Parathyroid adenoma (tissue), 2 donors: Measurements from ENCODE around the gene C1R.

ENCODE experiments used
- H2AFZ ChIP-seq: fragments of 300-600 bp; sonication (generic); one replicate; pipeline ENCODE4 v1.7.0; 2017; ENCODE audit warnings: antibody characterized with exemption, mild to moderate bottlenecking
- H3K27ac ChIP-seq: fragments of 300-600 bp; sonication (generic); one replicate; pipeline ENCODE4 v1.7.0; 2017
- H3K27me3 ChIP-seq: fragments of 300-600 bp; sonication (generic); one replicate; pipeline ENCODE4 v1.7.0; 2017; ENCODE audit warnings: low read length; ENCODE audit not compliant: control insufficient read depth, insufficient read depth
- H3K36me3 ChIP-seq: fragments of 300-600 bp; sonication (generic); one replicate; pipeline ENCODE4 v1.7.0; 2017; ENCODE audit warnings: low read length; ENCODE audit not compliant: control insufficient read depth, insufficient read depth
- H3K4me1 ChIP-seq: fragments of 300-600 bp; sonication (generic); one replicate; pipeline ENCODE4 v1.7.0; 2017; ENCODE audit warnings: control low read depth
- H3K4me2 ChIP-seq: fragments of 300-600 bp; sonication (generic); one replicate; pipeline ENCODE4 v1.7.0; 2017; ENCODE audit warnings: low read length
- H3K4me3 ChIP-seq: fragments of 300-600 bp; sonication (generic); one replicate; pipeline ENCODE4 v1.7.0; 2017; ENCODE audit warnings: low read depth, low read length
- H3K79me2 ChIP-seq: fragments of 300-600 bp; sonication (generic); one replicate; pipeline ENCODE4 v1.7.0; 2017; ENCODE audit warnings: control low read depth
- H3K9ac ChIP-seq: fragments of 300-600 bp; sonication (generic); one replicate; pipeline ENCODE4 v1.7.0; 2017; ENCODE audit warnings: mild to moderate bottlenecking
- H3K9me3 ChIP-seq: fragments of 300-600 bp; sonication (generic); one replicate; pipeline ENCODE4 v1.7.0; 2017; ENCODE audit warnings: low read length; ENCODE audit not compliant: control insufficient read depth
- CTCF ChIP-seq: fragments of 300-600 bp; sonication (generic); IDR thresholded peaks from one replicate; pipeline ENCODE4 v1.7.0; 2017; ENCODE audit warnings: antibody characterized with exemption, mild to moderate bottlenecking
- donor health status: primary hyperparathyroidism.

Gene C1R

DNA sequence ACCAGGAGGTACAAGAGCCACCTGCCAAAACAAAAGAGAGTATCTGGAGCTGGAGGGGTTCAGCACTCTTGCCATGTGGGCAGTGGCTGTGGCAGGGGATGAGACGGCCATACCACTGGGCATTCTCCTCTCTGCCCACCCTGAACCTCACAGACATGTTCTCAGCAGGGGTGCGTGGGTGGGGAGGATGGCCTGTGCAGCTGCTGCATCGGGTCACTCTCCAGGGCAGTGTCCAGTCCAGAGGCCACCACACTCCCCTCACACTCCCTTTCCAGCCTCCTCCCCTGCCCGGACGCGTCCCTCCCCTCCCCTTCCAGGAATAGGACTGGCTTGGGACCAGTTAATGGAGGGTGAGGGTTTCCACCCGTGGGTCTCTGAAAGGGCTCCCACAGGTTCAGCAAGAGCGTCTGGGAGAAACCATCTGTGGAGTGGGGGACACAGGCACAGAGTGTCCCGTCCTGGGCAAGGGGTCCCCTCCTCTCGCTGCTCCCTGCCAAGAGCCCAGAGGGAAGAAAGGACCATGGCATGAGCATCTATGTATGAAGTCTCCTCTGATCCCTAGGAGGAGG lies 501 bp downstream of the C1R start:
- H3K9me3 ChIP-seq: no peaks in the 10 kb centered on the region
- no peaks in the 10 kb centered on the region for H3K36me3 ChIP-seq
- no peak overlapping the region for H3K9ac ChIP-seq
- H3K4me3 ChIP-seq: peak overlapping the region; percentile 54
- TF ChIP-seq CTCF: no peak
- H3K4me2 ChIP-seq: peak overlapping the region; percentile 75
- no peaks in the 10 kb centered on the region for H3K79me2 ChIP-seq
- H2AFZ ChIP-seq: peak overlapping the region; percentile 81
- H3K27ac ChIP-seq: peak overlapping the region; percentile 29
- H3K4me1 ChIP-seq: peaks cover 6% of the 10 kb centered on the region
- H3K27me3 ChIP-seq: no peaks in the 10 kb centered on the region

DNA sequence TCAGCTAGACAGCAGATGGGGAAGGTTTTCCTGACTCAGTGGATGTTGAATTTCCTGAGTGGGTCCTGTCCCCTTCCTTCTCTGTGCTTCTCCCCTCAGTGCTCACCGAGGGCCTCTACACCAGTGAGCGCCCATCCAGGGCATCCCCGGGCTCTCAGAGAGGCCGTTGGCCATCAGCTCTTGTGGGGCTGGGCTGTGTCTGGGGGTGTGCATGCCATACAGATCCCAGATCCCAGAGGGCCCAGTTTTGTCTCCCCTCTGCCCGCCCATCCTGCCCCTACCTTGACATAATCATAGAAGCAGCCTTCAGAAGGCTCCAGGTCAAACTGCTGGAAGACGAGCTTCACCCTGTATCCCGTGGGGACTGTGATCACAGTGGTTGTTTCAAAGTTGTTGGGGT lies 1.1 kb downstream of the C1R start:
- Histone ChIP-seq H3K4me2 (no peak overlapping the region), H3K36me3 (no peaks in the 10 kb centered on the region), H3K9me3 (no peaks in the 10 kb centered on the region), H3K27ac (no peak overlapping the region), H3K4me3 (no peak overlapping the region), H2AFZ (no peak overlapping the region), H3K79me2 (no peaks in the 10 kb centered on the region), H3K27me3 (no peaks in the 10 kb centered on the region), H3K4me1 (peaks cover 6% of the 10 kb centered on the region), H3K9ac (no peak overlapping the region)
- TF ChIP-seq CTCF: no peak

GRCh38 chr12:7090222-7090998 lies 1.8 kb downstream of the C1R start:
- no peak overlapping the region for H3K4me3 ChIP-seq
- TF ChIP-seq CTCF: no peak
- H3K27ac ChIP-seq: no peak overlapping the region
- H3K9ac ChIP-seq: no peak overlapping the region
- no peak overlapping the region for H2AFZ ChIP-seq
- H3K4me2 ChIP-seq: no peak overlapping the region
- H3K4me1 ChIP-seq: peaks cover 6% of the 10 kb centered on the region
- H3K79me2 ChIP-seq: no peaks in the 10 kb centered on the region
- H3K27me3 ChIP-seq: no peaks in the 10 kb centered on the region
- no peaks in the 10 kb centered on the region for H3K36me3 ChIP-seq
- H3K9me3 ChIP-seq: no peaks in the 10 kb centered on the region

- Histone ChIP-seq H2AFZ (no peak overlapping the region), H3K79me2 (no peaks in the 10 kb centered on the region), H3K27ac (no peak overlapping the region), H3K27me3 (no peaks in the 10 kb centered on the region), H3K9me3 (no peaks in the 10 kb centered on the region), H3K4me2 (no peak overlapping the region), H3K4me1 (peaks cover 6% of the 10 kb centered on the region), H3K36me3 (no peaks in the 10 kb centered on the region), H3K9ac (no peak overlapping the region), H3K4me3 (no peak overlapping the region)
- TF ChIP-seq CTCF: no peak
Measured at GRCh38 chr12:7089196-7089871, 2.9 kb downstream of the C1R start.
